GM13977 (cell line): Measurements from ENCODE around the gene SLC6A6.
"Not testable (repeated sequence)": the region's sequence is repeated elsewhere in the genome, so short reads cannot be mapped to it uniquely, and the experiment has no call there.

Experiments
- DNase-seq: peaks from one replicate; pipeline ENCODE4 v3.0.0; 2012; ENCODE audit warnings: low spot score
- in situ Hi-C: fragments of 300-500 bp; cut with MboI; formaldehyde crosslinking; loops from one replicate; pipeline ENCODE4 v1.12.0; 2022; ENCODE audit warnings: low sequenced_read_pairs, low pct_unique_long_range_greater_than_20kb, mixed read lengths, inconsistent platforms; ENCODE audit not compliant: unreplicated experiment
- TF ChIP-seq, protein P1 (sequence below): IDR thresholded peaks from 2 replicates; pipeline ENCODE4 v1.5.1; 2012; ENCODE audit warnings: mild to moderate bottlenecking, control low read depth; ENCODE audit not compliant: insufficient read depth; ENCODE audit errors: extremely low read depth, missing control alignments

Gene SLC6A6

DNA sequence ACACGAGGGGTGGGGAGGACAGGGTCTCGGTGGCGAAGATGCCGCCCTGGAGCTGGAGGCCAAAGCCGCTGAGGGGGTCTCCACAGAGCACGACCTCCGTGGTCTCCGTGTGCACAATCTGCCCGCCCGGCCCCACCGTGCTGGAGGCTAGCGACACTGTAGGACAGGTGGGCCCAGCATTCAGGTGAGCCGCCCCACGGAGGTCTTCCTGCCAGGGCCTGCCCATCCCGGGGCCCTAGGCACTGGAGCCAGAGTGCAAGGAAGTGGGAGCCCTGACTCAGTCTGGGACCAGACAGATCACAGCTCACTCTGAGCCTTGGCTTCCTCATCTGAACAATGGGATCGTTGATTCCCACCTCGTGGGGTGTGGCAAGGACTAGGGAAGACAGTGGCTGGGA is 111.9 kb downstream of the SLC6A6 start:
- DNase-seq = no peak
- TF ChIP-seq, protein P1, sequence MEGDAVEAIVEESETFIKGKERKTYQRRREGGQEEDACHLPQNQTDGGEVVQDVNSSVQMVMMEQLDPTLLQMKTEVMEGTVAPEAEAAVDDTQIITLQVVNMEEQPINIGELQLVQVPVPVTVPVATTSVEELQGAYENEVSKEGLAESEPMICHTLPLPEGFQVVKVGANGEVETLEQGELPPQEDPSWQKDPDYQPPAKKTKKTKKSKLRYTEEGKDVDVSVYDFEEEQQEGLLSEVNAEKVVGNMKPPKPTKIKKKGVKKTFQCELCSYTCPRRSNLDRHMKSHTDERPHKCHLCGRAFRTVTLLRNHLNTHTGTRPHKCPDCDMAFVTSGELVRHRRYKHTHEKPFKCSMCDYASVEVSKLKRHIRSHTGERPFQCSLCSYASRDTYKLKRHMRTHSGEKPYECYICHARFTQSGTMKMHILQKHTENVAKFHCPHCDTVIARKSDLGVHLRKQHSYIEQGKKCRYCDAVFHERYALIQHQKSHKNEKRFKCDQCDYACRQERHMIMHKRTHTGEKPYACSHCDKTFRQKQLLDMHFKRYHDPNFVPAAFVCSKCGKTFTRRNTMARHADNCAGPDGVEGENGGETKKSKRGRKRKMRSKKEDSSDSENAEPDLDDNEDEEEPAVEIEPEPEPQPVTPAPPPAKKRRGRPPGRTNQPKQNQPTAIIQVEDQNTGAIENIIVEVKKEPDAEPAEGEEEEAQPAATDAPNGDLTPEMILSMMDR = no peak
- in situ Hi-C loops = no loop called here

DNA sequence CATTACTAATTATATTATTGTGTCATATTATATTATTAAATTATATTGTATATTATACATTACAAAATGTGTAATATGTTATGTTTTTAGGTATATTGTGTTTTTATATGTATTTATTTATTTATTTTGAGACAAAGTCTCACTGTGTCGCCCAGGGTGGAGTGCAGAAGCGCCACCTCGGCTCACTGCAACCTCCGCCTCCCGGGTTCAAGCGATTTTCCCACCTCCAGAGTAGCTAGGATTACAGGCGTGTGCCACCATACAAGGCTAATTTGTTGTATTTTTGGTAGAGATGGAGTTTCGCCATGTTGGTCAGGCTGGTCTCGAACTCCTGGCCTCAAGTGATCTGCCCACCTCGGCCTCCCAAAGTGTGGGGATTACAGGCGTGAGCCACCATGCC is 113.1 kb downstream of the SLC6A6 start:
- in situ Hi-C loops, DNase-seq: not testable (repeated sequence)

DNA sequence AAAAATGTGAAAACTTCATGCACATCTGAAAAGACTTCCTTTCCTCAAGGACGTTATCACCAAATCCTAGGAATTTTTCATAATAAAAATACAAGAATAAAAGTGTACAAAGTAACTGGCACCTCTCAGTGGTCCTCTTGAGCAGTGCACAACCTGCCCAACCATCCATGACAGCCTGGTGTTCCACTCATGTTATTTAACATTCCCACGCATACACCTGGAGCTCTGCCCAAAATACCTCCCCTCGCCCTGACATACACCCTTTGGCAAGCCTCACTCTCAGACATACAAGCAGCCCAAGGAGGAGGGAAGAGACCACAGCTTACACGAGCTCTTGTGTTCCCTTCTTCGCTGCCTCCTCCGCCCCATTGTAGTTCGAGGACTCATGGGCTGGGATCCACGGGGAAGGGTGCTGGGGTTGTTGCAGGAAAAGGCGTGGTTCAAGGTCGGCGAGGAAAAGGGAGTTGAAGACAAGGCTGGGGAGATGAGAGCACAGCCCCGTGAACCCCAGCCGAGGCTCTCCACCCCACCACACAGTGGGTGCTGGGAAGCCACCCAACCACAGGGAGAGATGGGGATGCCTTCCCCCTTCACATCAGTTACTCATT is 114.4 kb downstream of the SLC6A6 start:
- TF ChIP-seq, protein P1 = no peak
- DNase-seq = no peak
- in situ Hi-C loops = no loop called here

DNA sequence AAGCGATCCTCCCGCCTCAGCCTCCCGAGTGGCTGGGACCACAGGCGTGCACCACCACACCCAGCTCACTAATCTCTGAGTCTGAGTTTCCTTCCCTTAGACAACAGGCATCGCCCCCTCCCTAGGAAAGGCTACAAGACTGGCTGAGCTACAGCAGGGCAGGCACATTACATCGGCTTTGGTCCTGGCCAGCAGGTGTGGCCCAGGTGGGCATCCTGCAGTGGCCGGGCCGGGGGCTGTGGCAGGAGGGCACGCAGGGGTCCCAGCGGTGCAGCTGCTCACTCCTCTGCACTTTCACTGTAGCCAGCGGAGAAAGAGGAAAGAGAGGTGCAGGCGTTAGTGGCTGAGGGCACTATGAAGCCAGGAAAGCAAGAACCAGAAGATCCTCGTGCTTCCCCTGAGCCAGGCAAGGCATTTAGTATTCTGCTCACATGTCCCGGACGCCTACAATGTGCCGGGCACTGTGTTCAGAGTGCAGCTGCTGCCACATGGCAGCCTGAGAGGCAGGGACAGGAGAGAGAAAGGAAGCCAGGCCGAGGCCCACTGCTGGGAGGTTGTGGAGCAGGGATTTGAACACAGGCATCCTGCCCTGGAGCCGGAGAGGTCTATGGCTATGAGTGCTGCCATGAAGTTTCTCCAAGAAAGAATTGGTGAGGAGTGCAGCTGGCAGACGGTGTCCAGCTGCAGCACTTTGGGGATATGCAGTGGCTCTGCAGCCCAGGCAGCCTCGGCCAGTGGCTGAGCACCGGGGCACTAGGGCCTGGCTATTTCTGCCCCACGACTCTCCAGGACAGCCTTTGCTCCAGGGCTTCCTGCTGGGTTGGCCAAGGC is 115.4 kb downstream of the SLC6A6 start:
- in situ Hi-C loops = no loop called here
- no peak for DNase-seq
- TF ChIP-seq, protein P1 = no peak

DNA sequence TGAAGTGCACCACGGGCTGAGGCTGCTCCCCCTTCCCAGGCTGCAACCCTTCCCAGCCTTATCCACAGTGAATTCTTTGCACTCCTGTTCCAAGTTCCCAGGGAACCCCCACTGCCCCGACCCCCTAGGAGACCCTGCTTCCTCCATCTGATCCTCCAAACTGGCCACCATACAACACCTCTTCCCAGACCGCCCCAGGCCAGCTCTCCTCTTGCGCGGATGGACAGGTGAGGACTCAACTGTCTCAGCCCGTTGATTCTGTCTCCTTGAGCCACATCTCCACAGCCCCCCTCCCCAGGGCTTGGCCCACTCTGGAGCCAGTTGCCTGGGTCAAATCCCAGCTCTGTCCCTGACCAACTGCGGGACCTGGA is 116.0 kb downstream of the SLC6A6 start:
- TF ChIP-seq, protein P1 = no peak
- no peak for DNase-seq
- in situ Hi-C loops = no loop called here

DNA sequence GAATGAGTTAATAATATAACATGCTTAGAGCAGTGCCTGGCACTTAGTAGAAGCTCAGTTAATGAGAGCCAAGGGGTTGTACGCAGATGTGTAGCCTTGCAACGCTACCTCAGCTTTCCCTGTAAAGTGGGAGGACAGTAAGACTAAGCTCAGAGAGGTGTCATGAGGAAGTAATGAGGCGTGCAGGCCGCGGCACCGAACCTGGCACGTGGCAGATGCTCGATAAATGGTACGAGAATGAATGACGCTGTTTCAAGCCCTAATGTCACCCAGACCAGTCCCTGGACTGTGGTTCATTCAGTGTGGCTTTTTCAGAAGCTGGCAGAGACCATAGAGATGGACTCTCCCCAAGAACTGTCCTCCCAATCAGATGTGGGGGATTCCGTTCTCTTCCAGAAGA is 116.5 kb downstream of the SLC6A6 start:
- DNase-seq = no peak
- in situ Hi-C loops = no loop called here
- TF ChIP-seq, protein P1 = no peak

DNA sequence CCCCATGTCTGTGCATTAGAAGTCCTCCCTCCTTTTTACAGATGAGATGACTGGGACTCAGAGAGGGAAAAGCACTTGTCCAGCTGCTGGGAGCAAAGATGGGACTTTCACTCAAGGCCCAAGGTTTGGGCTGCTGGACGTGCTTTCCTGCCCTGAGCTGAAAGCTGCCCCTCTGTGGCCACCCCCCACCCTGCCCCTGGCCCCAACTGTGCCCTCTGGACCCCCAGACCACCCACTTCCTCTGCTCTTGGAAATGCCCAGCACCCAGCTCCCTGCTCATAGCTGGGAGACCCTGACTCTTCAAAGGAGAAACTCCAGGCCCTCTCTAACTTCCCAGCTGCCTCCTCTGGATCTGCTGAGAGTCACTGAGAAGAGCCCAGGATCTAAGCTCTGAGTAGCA is 117.0 kb downstream of the SLC6A6 start:
- TF ChIP-seq, protein P1 = no peak
- in situ Hi-C loops = no loop called here
- no peak for DNase-seq
